ENCODE measurements around the gene PDE4B.
"Not testable (repeated sequence)": the region's sequence is repeated elsewhere in the genome, so short reads cannot be mapped to it uniquely, and the experiment has no call there.

PDE4B gene

GRCh38 chr1:66294707-66295370, 502.1 kb downstream of the PDE4B start:
- no peak for DNase-seq

GRCh38 chr1:66295803-66296202, 503.1 kb downstream of the PDE4B start:
- DNase-seq, result no peak

GRCh38 chr1:66296370-66296769, 503.7 kb downstream of the PDE4B start:
- DNase-seq, result no peak

- DNase-seq, result no peak
Measured at GRCh38 chr1:66296951-66297350, 504.3 kb downstream of the PDE4B start.

GRCh38 chr1:66298464-66298863, 505.8 kb downstream of the PDE4B start:
- no peak for DNase-seq

GRCh38 chr1:66300280-66300971, 507.7 kb downstream of the PDE4B start:
- no peak for DNase-seq

GRCh38 chr1:66300972-66301451, 508.3 kb downstream of the PDE4B start:
- no peak for DNase-seq

GRCh38 chr1:66302184-66302742, 509.6 kb downstream of the PDE4B start:
- no peak for DNase-seq

- no peak for DNase-seq
Measured at GRCh38 chr1:66302815-66303214, 510.1 kb downstream of the PDE4B start.

- no peak for DNase-seq
Measured at GRCh38 chr1:66303646-66304045, 511.0 kb downstream of the PDE4B start.

- DNase-seq, result no peak
Measured at GRCh38 chr1:66304128-66304527, 511.4 kb downstream of the PDE4B start.

GRCh38 chr1:66305927-66306326, 513.2 kb downstream of the PDE4B start:
- DNase-seq, result no peak

- no peak for DNase-seq
Measured at GRCh38 chr1:66309006-66309741, 516.5 kb downstream of the PDE4B start.

- no peak for DNase-seq
Measured at GRCh38 chr1:66311092-66311491, 518.4 kb downstream of the PDE4B start.

- DNase-seq, result no peak
Measured at GRCh38 chr1:66311628-66312027, 518.9 kb downstream of the PDE4B start.

GRCh38 chr1:66312271-66312990, 519.7 kb downstream of the PDE4B start:
- no peak for DNase-seq

GRCh38 chr1:66313429-66313828, 520.7 kb downstream of the PDE4B start:
- peak in 1 of 2 experiments; percentile 49 for DNase-seq

- DNase-seq, result no peak
Measured at GRCh38 chr1:66315671-66316070, 523.0 kb downstream of the PDE4B start.

- DNase-seq, result no peak
Measured at GRCh38 chr1:66316464-66317247, 524.0 kb downstream of the PDE4B start.

GRCh38 chr1:66317248-66317515, 524.5 kb downstream of the PDE4B start:
- no peak for DNase-seq

- DNase-seq, result no peak
Measured at GRCh38 chr1:66320231-66320630, 527.5 kb downstream of the PDE4B start.

GRCh38 chr1:66322462-66322861, 529.8 kb downstream of the PDE4B start:
- not testable (repeated sequence) for DNase-seq
